ENCODE results near the gene UNC5CL.

- TF ChIP-seq CTCF (IDR thresholded peaks at IDR 0.05) (no peak), POLR2A (IDR thresholded peaks at IDR 0.05) (no peak)
Observed at GRCh38 chr6:41047745-41048732, 9.0 kb upstream of the UNC5CL start.
